K562 (cell line): ENCODE measurements around the gene BOC.

Experiments
- CBX2 ChIP-seq: fragments of 200-600 bp; sonication (generic); IDR thresholded peaks from one replicate; pipeline ENCODE4 v1.6.1; 2012; ENCODE audit warnings: mild to moderate bottlenecking, low read length, inconsistent platforms; ENCODE audit not compliant: insufficient read depth, poor library complexity, severe bottlenecking
- E4F1 ChIP-seq: fragments of 250-450 bp; sonication (Bioruptor Pico); IDR thresholded peaks from 2 replicates; pipeline ENCODE4 v1.5.0; 2021; ENCODE audit warnings: mild to moderate bottlenecking, borderline replicate concordance
- EGR1 ChIP-seq: fragments of 450-650 bp; conservative IDR thresholded peaks from 2 replicates; pipeline ENCODE4 v1.6.1; 2017; ENCODE audit warnings: mild to moderate bottlenecking
- GABPB1 ChIP-seq: sonication (generic); formaldehyde crosslinking; IDR thresholded peaks from 2 replicates; pipeline ENCODE4 v1.8.0; 2022; ENCODE audit warnings: mild to moderate bottlenecking, missing genetic modification reagents
- HINFP ChIP-seq: fragments of 450-650 bp; conservative IDR thresholded peaks from 2 replicates; pipeline ENCODE4 v1.6.1; 2016; ENCODE audit warnings: missing genetic modification characterization, low read depth, mild to moderate bottlenecking, control low read depth, missing compliant biosample characterization
- MYC ChIP-seq, 2 experiments: fragments of 250-450 bp in 1 of 2; sonication (Bioruptor Pico) in 1 of 2; IDR thresholded peaks; 2 replicates each; pipeline versions ENCODE4 v1.5.1 to v1.6.1; 2012 to 2021; ENCODE audit warnings: low read depth in 2 of 2, borderline replicate concordance in 1 of 2, improper control_type of control experiment in 1 of 2, low read length in 1 of 2, mild to moderate bottlenecking in 1 of 2, moderate library complexity in 1 of 2
- ZNF197 ChIP-seq: fragments of 200-800 bp; sonication (Bioruptor generic); IDR thresholded peaks from 2 replicates; pipeline ENCODE4 v1.6.1; 2016; ENCODE audit warnings: low read depth, missing genetic modification characterization, missing compliant biosample characterization
- ZNF217 ChIP-seq: sonication (generic); formaldehyde crosslinking; IDR thresholded peaks from 2 replicates; pipeline ENCODE4 v1.8.0; 2022; ENCODE audit warnings: mild to moderate bottlenecking, missing genetic modification reagents

- TF ChIP-seq EGR1 (no peak), ZNF197 (CRISPR knock-in tag) (no peak), HINFP (tag) (no peak), E4F1 (CRISPR knock-in tag) (no peak), GABPB1 (CRISPR knock-in tag) (no peak), MYC (IDR thresholded peaks at IDR 0.05; ENCODE audit: low read depth, low read length) (no peak), MYC (CRISPR knock-in tag; IDR thresholded peaks at IDR 0.05; ENCODE audit: borderline replicate concordance, low read depth) (no peak), CBX2 (no peak), ZNF217 (no peak)
Measured at GRCh38 chr3:113238503-113238902, 27.1 kb downstream of the BOC start.
